Measurements from ENCODE around the gene PSORS1C1. TPM values are rescaled to one million over a fixed set of nuclear protein-coding genes. Genes with fewer than 3 reads are reported as not detected.

PSORS1C1 gene
- total RNA-seq, 1 donor from 2014 or later: not detected

DNA sequence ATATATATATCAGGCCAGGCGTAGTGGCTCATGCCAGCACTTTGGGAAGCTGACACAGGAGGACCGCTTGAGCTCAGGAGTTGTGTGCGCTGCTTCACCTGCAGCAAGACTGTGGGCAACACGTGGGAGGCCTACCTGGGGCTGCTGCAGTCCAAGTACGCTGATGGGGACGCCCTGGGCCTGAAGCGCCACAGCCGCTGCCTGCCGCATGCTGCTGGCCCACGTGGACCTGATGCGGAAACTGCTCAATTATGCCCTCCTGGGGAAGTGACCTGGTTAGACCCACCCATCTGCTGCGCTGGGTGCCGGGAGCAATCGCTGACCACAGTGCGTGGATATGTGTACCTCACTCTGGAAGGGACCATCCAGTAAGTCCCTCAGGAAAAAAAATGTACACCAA, 26.0 kb downstream of the PSORS1C1 start:
- Mint-ChIP-seq H3K9me3 (peaks cover 4% of the 10 kb centered on the region), H3K27me3 (peaks cover 9% of the 10 kb centered on the region), H3K36me3 (no peaks in the 10 kb centered on the region), H3K27ac (no peak overlapping the region), H3K4me3 (no peak overlapping the region), H3K4me1 (ENCODE audit: unreplicated experiment) (peaks cover 12% of the 10 kb centered on the region)
- DNase-seq (ENCODE audit: extremely low spot score, unreplicated experiment): no peak
- TF ChIP-seq, protein P1, sequence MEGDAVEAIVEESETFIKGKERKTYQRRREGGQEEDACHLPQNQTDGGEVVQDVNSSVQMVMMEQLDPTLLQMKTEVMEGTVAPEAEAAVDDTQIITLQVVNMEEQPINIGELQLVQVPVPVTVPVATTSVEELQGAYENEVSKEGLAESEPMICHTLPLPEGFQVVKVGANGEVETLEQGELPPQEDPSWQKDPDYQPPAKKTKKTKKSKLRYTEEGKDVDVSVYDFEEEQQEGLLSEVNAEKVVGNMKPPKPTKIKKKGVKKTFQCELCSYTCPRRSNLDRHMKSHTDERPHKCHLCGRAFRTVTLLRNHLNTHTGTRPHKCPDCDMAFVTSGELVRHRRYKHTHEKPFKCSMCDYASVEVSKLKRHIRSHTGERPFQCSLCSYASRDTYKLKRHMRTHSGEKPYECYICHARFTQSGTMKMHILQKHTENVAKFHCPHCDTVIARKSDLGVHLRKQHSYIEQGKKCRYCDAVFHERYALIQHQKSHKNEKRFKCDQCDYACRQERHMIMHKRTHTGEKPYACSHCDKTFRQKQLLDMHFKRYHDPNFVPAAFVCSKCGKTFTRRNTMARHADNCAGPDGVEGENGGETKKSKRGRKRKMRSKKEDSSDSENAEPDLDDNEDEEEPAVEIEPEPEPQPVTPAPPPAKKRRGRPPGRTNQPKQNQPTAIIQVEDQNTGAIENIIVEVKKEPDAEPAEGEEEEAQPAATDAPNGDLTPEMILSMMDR (conservative IDR thresholded peaks at IDR 0.05): no peak

DNA sequence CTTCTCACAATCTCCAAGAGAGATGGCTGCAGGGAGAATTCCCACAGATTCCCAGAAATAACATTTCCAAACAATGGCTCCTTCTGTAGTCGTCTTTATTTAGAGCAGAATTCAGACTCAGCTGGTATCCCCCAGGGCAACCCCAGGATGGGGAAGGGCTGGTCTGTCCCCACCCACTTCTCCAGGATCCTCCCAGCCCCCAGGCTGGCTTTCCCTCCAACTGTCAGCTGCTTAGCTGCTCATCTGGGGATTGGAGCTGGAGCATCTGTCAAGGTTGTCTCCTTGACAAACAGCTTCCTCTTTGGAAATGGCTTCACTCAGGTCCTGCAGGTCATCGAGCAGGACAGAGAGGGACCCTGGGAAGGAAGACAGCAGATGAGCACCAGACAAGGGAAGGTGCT, 27.8 kb downstream of the PSORS1C1 start:
- H3K27me3 Mint-ChIP-seq: peaks cover 8% of the 10 kb centered on the region
- H3K9me3 Mint-ChIP-seq: peaks cover 4% of the 10 kb centered on the region
- no peak for DNase-seq (ENCODE audit: extremely low spot score, unreplicated experiment)
- TF ChIP-seq, protein P1 (conservative IDR thresholded peaks at IDR 0.05): no peak
- H3K4me1 Mint-ChIP-seq (ENCODE audit: unreplicated experiment): peaks cover 11% of the 10 kb centered on the region
- no peaks in the 10 kb centered on the region for H3K36me3 Mint-ChIP-seq
- no peak overlapping the region for H3K4me3 Mint-ChIP-seq
- no peak overlapping the region for H3K27ac Mint-ChIP-seq

DNA sequence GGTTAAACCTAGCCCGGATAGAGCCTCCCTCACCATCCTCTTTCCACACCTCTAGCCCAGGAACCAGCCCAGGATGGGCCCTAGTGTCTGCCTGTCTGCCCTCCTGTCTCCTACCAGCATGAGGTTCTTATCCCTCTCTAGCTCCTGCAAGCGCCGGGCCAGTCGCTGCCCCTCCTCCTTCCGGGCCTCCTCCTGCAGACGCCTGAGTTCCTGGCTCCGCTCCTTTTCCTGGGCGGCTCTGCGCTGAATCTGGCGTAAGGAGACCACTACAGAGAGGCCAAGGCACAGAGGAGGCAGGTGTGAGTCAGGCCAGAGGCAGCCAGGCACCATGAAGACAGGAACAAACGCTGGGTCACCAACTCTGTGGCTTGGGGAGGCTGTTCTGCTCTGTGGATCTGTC, 28.5 kb downstream of the PSORS1C1 start:
- no peak overlapping the region for H3K4me3 Mint-ChIP-seq
- H3K27ac Mint-ChIP-seq: no peak overlapping the region
- DNase-seq (ENCODE audit: extremely low spot score, unreplicated experiment): no peak

DNA sequence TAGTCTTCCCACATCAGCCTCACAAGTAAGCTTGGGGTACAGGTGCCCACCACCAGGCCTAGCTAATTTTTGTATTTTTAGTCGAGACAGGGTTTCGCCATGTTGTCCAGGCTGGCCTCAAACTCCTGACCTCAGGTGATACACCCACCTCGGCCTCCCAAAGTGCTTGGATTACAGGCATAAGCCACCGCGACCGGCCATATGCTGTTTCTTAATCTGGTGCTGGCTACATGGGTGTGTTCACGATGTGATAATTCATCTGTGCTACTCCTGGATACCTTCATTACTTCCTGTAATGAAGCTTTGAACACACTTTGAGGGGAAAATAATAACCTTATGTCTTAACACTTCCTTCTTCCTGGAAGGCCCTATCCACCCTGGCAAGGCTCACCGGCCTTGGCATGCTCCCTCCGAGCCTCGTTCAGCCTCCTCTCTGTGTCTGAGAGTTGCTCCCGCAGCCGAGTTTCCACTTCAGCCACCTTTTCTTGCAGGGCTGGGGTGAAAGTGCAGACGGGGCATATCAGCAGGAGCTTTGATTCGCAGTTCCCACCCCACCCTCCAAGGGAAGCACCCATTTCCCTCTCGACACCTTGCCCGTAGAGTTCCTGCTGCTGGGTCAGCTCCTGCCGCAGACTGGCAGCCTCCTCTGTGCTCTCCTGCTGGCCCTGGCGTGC, 29.8 kb downstream of the PSORS1C1 start:
- TF ChIP-seq, protein P1 (conservative IDR thresholded peaks at IDR 0.05): no peak
- H3K9me3 Mint-ChIP-seq: no peaks in the 10 kb centered on the region
- peaks cover 7% of the 10 kb centered on the region for H3K4me1 Mint-ChIP-seq (ENCODE audit: unreplicated experiment)
- no peaks in the 10 kb centered on the region for H3K36me3 Mint-ChIP-seq
- no peak for DNase-seq (ENCODE audit: extremely low spot score, unreplicated experiment)
- H3K27ac Mint-ChIP-seq: no peak overlapping the region
- H3K27me3 Mint-ChIP-seq: peaks cover 5% of the 10 kb centered on the region
- H3K4me3 Mint-ChIP-seq: no peak overlapping the region

More for the DNA sequence above, 28.5 kb downstream of the PSORS1C1 start:
- Mint-ChIP-seq H3K4me1 (ENCODE audit: unreplicated experiment) (peaks cover 7% of the 10 kb centered on the region), H3K27me3 (peaks cover 5% of the 10 kb centered on the region), H3K9me3 (no peaks in the 10 kb centered on the region), H3K36me3 (no peaks in the 10 kb centered on the region)
- TF ChIP-seq, protein P1 (conservative IDR thresholded peaks at IDR 0.05): no peak

GRCh38 chr6:31144970-31145340, 30.4 kb downstream of the PSORS1C1 start:
- Mint-ChIP-seq H3K4me3 (no peak overlapping the region), H3K4me1 (ENCODE audit: unreplicated experiment) (peaks cover 7% of the 10 kb centered on the region), H3K27me3 (peaks cover under 1% of the 10 kb centered on the region), H3K9me3 (no peaks in the 10 kb centered on the region), H3K27ac (no peak overlapping the region), H3K36me3 (no peaks in the 10 kb centered on the region)
- no peak for DNase-seq (ENCODE audit: extremely low spot score, unreplicated experiment)
- TF ChIP-seq, protein P1 (conservative IDR thresholded peaks at IDR 0.05): no peak

Measured in type B pancreatic cell (in vitro differentiated cells).